ENCODE results near the gene TBC1D5. TPM values are rescaled to one million over a fixed set of nuclear protein-coding genes. Genes with fewer than 3 reads are reported as not detected.

Gene TBC1D5
- total RNA-seq, 1 experiment from 2014 or later, result 181 TPM

DNA sequence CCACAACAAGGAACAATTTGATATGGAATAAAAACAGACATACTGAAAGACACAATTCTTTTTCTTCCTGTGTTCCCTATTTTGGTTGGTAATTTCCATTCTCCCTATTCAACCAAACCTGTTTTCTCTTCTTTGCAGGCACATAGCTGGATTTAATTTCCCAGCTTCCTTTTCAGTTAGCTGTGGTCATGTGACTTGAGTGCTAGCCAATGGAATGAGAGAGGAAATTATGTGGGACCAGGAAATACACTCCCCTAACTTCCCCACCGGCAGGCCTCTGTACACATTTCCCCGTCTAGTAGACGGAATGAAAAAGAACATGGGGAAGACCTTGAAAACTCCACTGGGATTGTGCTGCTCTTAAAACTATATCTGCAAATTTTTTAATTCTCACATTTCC is 351.6 kb downstream of the TBC1D5 start:
- Histone ChIP-seq H3K4me1 (ENCODE audit: low read length) (peaks cover 6% of the 10 kb centered on the region), H3K9me3 (ENCODE audit: low read length) (no peaks in the 10 kb centered on the region), H3K27ac (ENCODE audit: low read length) (no peak overlapping the region), H3K4me3 (ENCODE audit: low read length) (no peak overlapping the region), H4K20me1 (ENCODE audit: insufficient read depth, low read depth, low read length) (no peaks in the 10 kb centered on the region), H3K27me3 (ENCODE audit: low read length) (no peaks in the 10 kb centered on the region), H3K36me3 (ENCODE audit: insufficient read depth, low read length) (0 out of 2 replicates have a peak, but pooled peaks cover 3% of the 10 kb centered on the region), H2AFZ (ENCODE audit: low read length) (no peak overlapping the region), H3K9ac (ENCODE audit: low read length) (no peak overlapping the region), H3K79me2 (ENCODE audit: low read length) (peaks cover 2% of the 10 kb centered on the region; the same call in 1 of the 2 replicates), H3K9me2 (replicated peaks; ENCODE audit: insufficient read depth, low read length) (no peaks in the 10 kb centered on the region), H3K4me2 (ENCODE audit: low read depth, low read length, poor library complexity, severe bottlenecking) (no peak overlapping the region)
- DNase-seq, result no peak

DNA sequence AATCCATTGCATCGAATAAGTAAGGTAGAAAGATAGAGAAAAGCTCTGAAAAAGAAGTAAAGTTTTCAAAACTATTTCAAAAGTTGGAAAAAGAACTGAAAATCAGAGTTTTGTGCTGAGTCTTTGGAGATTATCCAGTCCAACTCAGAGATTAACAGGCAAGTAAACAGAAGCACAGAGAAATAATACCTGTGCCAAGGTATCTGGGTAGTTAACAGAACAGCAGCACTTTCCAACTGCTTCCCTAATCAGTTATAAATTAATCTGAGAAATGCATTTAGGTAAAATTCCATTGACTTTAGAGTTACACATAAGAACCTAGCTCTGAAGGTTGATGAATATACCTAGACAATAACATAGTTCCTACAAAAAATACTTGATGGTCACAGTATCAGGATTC is 355.3 kb downstream of the TBC1D5 start:
- no peak overlapping the region for H2AFZ ChIP-seq (ENCODE audit: low read length)
- H3K4me1 ChIP-seq (ENCODE audit: low read length), result peaks cover 10% of the 10 kb centered on the region
- H3K4me2 ChIP-seq (ENCODE audit: low read depth, low read length, poor library complexity, severe bottlenecking), result no peak overlapping the region
- H3K9me3 ChIP-seq (ENCODE audit: low read length), result no peaks in the 10 kb centered on the region
- H3K79me2 ChIP-seq (ENCODE audit: low read length), result no peaks in the 10 kb centered on the region
- H3K27ac ChIP-seq (ENCODE audit: low read length), result no peak overlapping the region
- H3K27me3 ChIP-seq (ENCODE audit: low read length), result no peaks in the 10 kb centered on the region
- DNase-seq, result no peak
- no peak overlapping the region for H3K9ac ChIP-seq (ENCODE audit: low read length)
- no peak overlapping the region for H3K4me3 ChIP-seq (ENCODE audit: low read length)
- H3K36me3 ChIP-seq (ENCODE audit: insufficient read depth, low read length), result no peaks in the 10 kb centered on the region
- no peaks in the 10 kb centered on the region for H4K20me1 ChIP-seq (ENCODE audit: insufficient read depth, low read depth, low read length)
- no peaks in the 10 kb centered on the region for H3K9me2 ChIP-seq (replicated peaks; ENCODE audit: insufficient read depth, low read length)

DNA sequence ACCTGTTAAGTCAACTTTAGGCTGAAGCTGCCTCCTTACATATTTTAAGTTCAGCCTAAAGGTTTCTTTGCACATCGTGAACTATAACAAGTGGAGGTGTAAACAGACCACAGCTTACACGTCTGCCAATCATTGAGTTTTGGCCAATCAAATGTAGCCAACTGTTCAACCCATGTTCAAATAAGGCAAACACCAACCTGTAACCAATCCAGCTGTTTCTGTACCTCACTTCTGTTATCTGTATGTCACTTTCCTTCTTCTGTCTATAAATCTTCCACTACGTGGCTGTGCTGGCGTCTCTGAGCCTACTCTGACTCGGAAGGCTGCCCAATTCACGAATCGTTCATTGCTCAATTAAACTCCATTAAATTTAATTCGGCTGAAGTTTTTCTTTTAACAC is 356.0 kb downstream of the TBC1D5 start:
- no peaks in the 10 kb centered on the region for H4K20me1 ChIP-seq (ENCODE audit: insufficient read depth, low read depth, low read length)
- H3K4me1 ChIP-seq (ENCODE audit: low read length), result peaks cover 10% of the 10 kb centered on the region
- no peak overlapping the region for H3K4me3 ChIP-seq (ENCODE audit: low read length)
- no peak overlapping the region for H3K4me2 ChIP-seq (ENCODE audit: low read depth, low read length, poor library complexity, severe bottlenecking)
- H3K27me3 ChIP-seq (ENCODE audit: low read length), result no peaks in the 10 kb centered on the region
- H3K9me2 ChIP-seq (replicated peaks; ENCODE audit: insufficient read depth, low read length), result no peaks in the 10 kb centered on the region
- no peak overlapping the region for H3K9ac ChIP-seq (ENCODE audit: low read length)
- H2AFZ ChIP-seq (ENCODE audit: low read length), result no peak overlapping the region
- no peaks in the 10 kb centered on the region for H3K36me3 ChIP-seq (ENCODE audit: insufficient read depth, low read length)
- H3K79me2 ChIP-seq (ENCODE audit: low read length), result no peaks in the 10 kb centered on the region
- H3K27ac ChIP-seq (ENCODE audit: low read length), result no peak overlapping the region
- H3K9me3 ChIP-seq (ENCODE audit: low read length), result no peaks in the 10 kb centered on the region
- no peak for DNase-seq

DNA sequence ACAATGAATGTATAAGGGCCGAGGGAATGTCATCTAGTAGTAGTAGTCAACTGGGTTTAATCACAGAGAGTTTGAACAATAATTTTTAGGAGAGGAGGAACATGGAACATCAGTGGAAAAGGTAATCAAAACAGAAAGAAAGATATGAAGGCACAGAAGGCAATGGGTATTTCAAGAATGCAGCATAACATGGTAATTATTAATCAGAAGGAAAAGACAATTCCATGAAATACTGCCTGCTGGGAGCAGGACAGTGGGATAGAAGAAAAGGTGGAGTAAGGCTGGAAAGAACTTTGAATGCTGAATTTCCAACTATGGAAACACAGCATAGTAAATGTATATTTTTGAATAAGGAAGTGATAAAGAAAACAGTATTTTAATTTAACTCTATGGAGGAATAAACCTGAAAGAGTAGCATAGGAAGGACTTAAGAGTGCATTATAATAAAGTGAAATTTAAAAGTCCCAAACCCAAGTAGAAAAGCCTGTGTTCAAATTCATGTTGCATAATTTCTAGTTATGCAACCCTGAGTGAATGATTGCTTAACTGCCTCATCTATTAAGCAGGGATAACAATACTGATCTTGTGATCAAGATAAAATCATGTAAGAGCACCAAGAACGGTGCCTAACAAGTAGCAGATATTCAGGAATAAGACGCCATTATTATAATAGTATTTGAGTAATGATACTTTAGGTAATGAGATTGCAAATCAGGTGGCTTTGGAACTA is 357.7 kb downstream of the TBC1D5 start:
- Histone ChIP-seq H3K27me3 (ENCODE audit: low read length) (no peaks in the 10 kb centered on the region), H3K36me3 (ENCODE audit: insufficient read depth, low read length) (no peaks in the 10 kb centered on the region), H4K20me1 (ENCODE audit: insufficient read depth, low read depth, low read length) (no peaks in the 10 kb centered on the region), H3K9me2 (replicated peaks; ENCODE audit: insufficient read depth, low read length) (no peaks in the 10 kb centered on the region), H3K4me2 (ENCODE audit: low read depth, low read length, poor library complexity, severe bottlenecking) (no peak overlapping the region), H3K79me2 (ENCODE audit: low read length) (no peaks in the 10 kb centered on the region), H3K9me3 (ENCODE audit: low read length) (no peaks in the 10 kb centered on the region), H3K4me3 (ENCODE audit: low read length) (no peak overlapping the region), H3K27ac (ENCODE audit: low read length) (no peak overlapping the region), H3K4me1 (ENCODE audit: low read length) (peaks cover 10% of the 10 kb centered on the region), H3K9ac (ENCODE audit: low read length) (no peak overlapping the region), H2AFZ (ENCODE audit: low read length) (no peak overlapping the region)
- no peak for DNase-seq

DNA sequence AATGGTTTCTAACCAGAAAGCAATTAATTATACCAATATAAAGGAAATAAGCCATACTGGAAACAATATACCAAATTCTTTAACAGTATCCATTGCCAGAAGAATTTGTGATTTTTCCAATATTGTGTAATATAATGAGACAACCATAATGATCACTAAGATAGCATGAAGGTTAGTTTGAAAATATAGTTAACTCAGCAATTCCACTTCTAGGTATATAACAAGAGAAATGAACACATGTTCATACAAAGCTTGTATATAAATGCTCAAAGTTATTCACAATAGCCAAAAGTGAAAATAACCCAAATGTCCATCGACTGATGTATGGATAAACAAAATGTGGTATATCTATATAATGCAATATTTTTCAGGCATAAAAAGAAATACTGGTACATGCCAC is 369.1 kb downstream of the TBC1D5 start:
- Histone ChIP-seq H2AFZ (ENCODE audit: low read length) (no peak overlapping the region), H3K79me2 (ENCODE audit: low read length) (no peaks in the 10 kb centered on the region), H3K4me1 (ENCODE audit: low read length) (peaks cover 7% of the 10 kb centered on the region; the same call in 1 of the 2 replicates), H3K4me2 (ENCODE audit: low read depth, low read length, poor library complexity, severe bottlenecking) (no peak overlapping the region), H3K36me3 (ENCODE audit: insufficient read depth, low read length) (peaks cover 8% of the 10 kb centered on the region; the same call in 1 of the 2 replicates), H3K9ac (ENCODE audit: low read length) (no peak overlapping the region), H3K9me3 (ENCODE audit: low read length) (no peaks in the 10 kb centered on the region), H4K20me1 (ENCODE audit: insufficient read depth, low read depth, low read length) (no peaks in the 10 kb centered on the region), H3K4me3 (ENCODE audit: low read length) (no peak overlapping the region), H3K27me3 (ENCODE audit: low read length) (no peaks in the 10 kb centered on the region), H3K27ac (ENCODE audit: low read length) (no peak overlapping the region), H3K9me2 (replicated peaks; ENCODE audit: insufficient read depth, low read length) (no peaks in the 10 kb centered on the region)
- DNase-seq, result no peak

DNA sequence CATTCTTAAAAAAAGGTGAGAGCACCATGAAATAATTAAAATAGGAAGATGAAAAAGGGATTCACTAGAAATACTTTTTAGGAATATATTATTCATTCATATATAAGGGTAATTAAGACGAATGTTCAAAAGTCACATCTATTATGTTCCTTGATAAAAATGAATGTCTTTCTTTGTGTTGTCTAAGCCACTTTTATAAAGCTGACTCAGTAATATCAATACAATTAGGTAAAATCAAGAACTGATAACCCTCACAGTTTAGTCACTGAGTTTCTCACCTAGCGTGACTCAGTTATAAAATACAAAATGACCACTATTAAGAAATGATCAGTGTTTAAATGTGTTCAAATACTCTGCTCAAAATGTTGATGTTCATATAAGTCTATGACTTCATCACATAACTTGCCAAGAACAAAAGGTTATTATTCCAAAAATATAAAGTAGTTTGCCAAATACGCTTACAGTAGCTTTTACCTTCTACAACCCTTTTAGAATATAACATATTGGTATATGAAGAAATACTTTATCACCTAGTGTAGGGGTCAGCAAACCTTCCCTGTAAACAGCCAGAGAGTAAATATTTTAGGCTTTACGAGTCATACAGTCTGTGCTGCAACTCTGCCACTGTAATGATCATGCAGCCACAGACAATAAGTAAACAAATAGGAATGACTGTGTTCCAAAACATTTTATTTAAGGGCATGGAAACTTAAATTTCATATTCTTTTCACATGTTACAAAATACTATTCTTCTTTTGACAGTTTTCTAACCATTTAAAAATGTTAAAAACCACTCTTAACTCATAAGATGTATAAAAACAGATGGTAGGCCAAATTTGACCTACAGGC is 369.8 kb downstream of the TBC1D5 start:
- no peak for DNase-seq
- Histone ChIP-seq H3K27me3 (ENCODE audit: low read length) (no peaks in the 10 kb centered on the region), H3K4me3 (ENCODE audit: low read length) (no peak overlapping the region), H2AFZ (ENCODE audit: low read length) (no peak overlapping the region), H3K9ac (ENCODE audit: low read length) (no peak overlapping the region), H3K9me2 (replicated peaks; ENCODE audit: insufficient read depth, low read length) (no peaks in the 10 kb centered on the region), H3K27ac (ENCODE audit: low read length) (no peak overlapping the region), H4K20me1 (ENCODE audit: insufficient read depth, low read depth, low read length) (no peaks in the 10 kb centered on the region), H3K9me3 (ENCODE audit: low read length) (no peaks in the 10 kb centered on the region), H3K4me1 (ENCODE audit: low read length) (peaks cover 6% of the 10 kb centered on the region; the same call in 1 of the 2 replicates), H3K79me2 (ENCODE audit: low read length) (no peaks in the 10 kb centered on the region), H3K36me3 (ENCODE audit: insufficient read depth, low read length) (peaks cover 8% of the 10 kb centered on the region; the same call in 1 of the 2 replicates), H3K4me2 (ENCODE audit: low read depth, low read length, poor library complexity, severe bottlenecking) (no peak overlapping the region)

DNA sequence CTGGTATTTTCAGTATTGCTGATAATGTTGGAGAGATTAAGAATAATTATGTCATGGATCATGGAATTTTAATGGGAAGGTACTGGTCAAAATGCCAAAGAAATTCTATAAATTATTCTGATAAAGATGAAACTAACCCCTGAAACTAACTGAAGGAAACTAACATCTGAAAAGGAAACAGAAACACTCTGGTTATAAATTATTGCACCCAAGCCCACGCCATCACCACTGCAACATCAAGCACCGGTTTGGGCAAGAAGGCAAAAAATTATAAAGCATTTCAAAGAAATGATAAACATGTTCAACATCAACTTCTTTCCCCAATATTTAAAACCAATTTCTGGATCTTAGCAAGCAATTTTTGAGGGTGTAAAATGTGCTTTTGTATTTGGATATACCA is 372.5 kb downstream of the TBC1D5 start:
- Histone ChIP-seq H3K27me3 (ENCODE audit: low read length) (no peaks in the 10 kb centered on the region), H3K4me1 (ENCODE audit: low read length) (no peaks in the 10 kb centered on the region), H4K20me1 (ENCODE audit: insufficient read depth, low read depth, low read length) (no peaks in the 10 kb centered on the region), H3K9me2 (replicated peaks; ENCODE audit: insufficient read depth, low read length) (no peaks in the 10 kb centered on the region), H2AFZ (ENCODE audit: low read length) (no peak overlapping the region), H3K27ac (ENCODE audit: low read length) (no peak overlapping the region), H3K9ac (ENCODE audit: low read length) (no peak overlapping the region), H3K79me2 (ENCODE audit: low read length) (no peaks in the 10 kb centered on the region), H3K4me3 (ENCODE audit: low read length) (no peak overlapping the region), H3K36me3 (ENCODE audit: insufficient read depth, low read length) (peaks cover 8% of the 10 kb centered on the region; the same call in 1 of the 2 replicates), H3K4me2 (ENCODE audit: low read depth, low read length, poor library complexity, severe bottlenecking) (no peak overlapping the region), H3K9me3 (ENCODE audit: low read length) (no peaks in the 10 kb centered on the region)
- DNase-seq, result no peak

DNA sequence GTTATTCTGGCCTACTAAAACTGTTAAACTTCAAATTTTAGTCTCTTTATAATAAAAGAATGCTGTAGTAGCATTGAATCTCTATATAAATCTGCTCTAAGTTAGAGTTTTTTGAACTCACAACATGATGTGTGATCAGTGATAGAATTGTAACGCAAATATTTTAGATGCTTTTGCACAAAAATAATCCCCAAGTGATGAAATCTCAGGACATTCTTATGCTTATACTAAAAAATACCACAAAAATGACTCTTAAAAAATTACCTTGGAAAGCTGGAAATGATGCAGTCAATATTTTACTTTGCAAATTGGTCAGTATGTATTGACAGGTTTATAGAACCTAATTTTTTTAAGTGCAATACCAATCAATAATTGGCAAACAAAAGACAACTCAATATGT is 375.3 kb downstream of the TBC1D5 start:
- no peaks in the 10 kb centered on the region for H4K20me1 ChIP-seq (ENCODE audit: insufficient read depth, low read depth, low read length)
- no peaks in the 10 kb centered on the region for H3K4me1 ChIP-seq (ENCODE audit: low read length)
- H3K27me3 ChIP-seq (ENCODE audit: low read length), result no peaks in the 10 kb centered on the region

More for the DNA sequence above, 375.3 kb downstream of the TBC1D5 start:
- no peak overlapping the region for H3K9ac ChIP-seq (ENCODE audit: low read length)
- DNase-seq, result no peak
- no peak overlapping the region for H3K4me2 ChIP-seq (ENCODE audit: low read depth, low read length, poor library complexity, severe bottlenecking)
- no peak overlapping the region for H2AFZ ChIP-seq (ENCODE audit: low read length)
- no peaks in the 10 kb centered on the region for H3K9me2 ChIP-seq (replicated peaks; ENCODE audit: insufficient read depth, low read length)
- peaks cover 8% of the 10 kb centered on the region; the same call in 1 of the 2 replicates for H3K36me3 ChIP-seq (ENCODE audit: insufficient read depth, low read length)
- H3K79me2 ChIP-seq (ENCODE audit: low read length), result no peaks in the 10 kb centered on the region
- no peak overlapping the region for H3K27ac ChIP-seq (ENCODE audit: low read length)
- H3K9me3 ChIP-seq (ENCODE audit: low read length), result no peaks in the 10 kb centered on the region
- no peak overlapping the region for H3K4me3 ChIP-seq (ENCODE audit: low read length)
